ACC112 (cell line): Measurements from ENCODE around the gene ABLIM1.

Experiments
- H2AFZ ChIP-seq: fragments of 200-600 bp; sonication (generic); one replicate; pipeline ENCODE4 v1.6.0; 2017; ENCODE audit warnings: antibody characterized with exemption, low read length; ENCODE audit not compliant: unreplicated experiment
- H3K27ac ChIP-seq: fragments of 200-600 bp; sonication (generic); 2 replicates; pipeline ENCODE4 v1.5.1; 2014; ENCODE audit warnings: low read depth, mild to moderate bottlenecking, antibody characterized with exemption, low read length, moderate library complexity
- H3K27me3 ChIP-seq: fragments of 200-600 bp; sonication (generic); 2 replicates; pipeline ENCODE4 v1.6.1; 2014; ENCODE audit warnings: mild to moderate bottlenecking, antibody characterized with exemption, low read length, moderate library complexity, mixed read lengths; ENCODE audit not compliant: insufficient read depth
- H3K36me3 ChIP-seq: fragments of 200-600 bp; sonication (generic); 2 replicates; pipeline ENCODE4 v1.6.1; 2016; ENCODE audit warnings: mild to moderate bottlenecking, antibody characterized with exemption, low read length, moderate library complexity, mixed read lengths; ENCODE audit not compliant: insufficient read depth
- H3K4me1 ChIP-seq: fragments of 200-600 bp; sonication (generic); one replicate; pipeline ENCODE4 v1.6.1; 2016; ENCODE audit warnings: low read length, mixed read lengths; ENCODE audit not compliant: insufficient read depth, unreplicated experiment, control insufficient read depth
- H3K4me3 ChIP-seq: fragments of 200-600 bp; sonication (generic); 2 replicates; pipeline ENCODE4 v1.5.1; 2014; ENCODE audit warnings: mild to moderate bottlenecking, low read depth, low read length
- H3K79me2 ChIP-seq: fragments of 200-600 bp; sonication (generic); one replicate; pipeline ENCODE4 v1.6.0; 2016; ENCODE audit warnings: low read length; ENCODE audit not compliant: control insufficient read depth, unreplicated experiment, insufficient read depth

ABLIM1 gene

GRCh38 chr10:114545071-114545470 is 113.0 kb downstream of the ABLIM1 start:
- Histone ChIP-seq H3K27me3 (no peaks in the 10 kb centered on the region), H3K36me3 (no peaks in the 10 kb centered on the region), H3K79me2 (no peaks in the 10 kb centered on the region), H3K4me1 (peaks cover 4% of the 10 kb centered on the region), H3K27ac (no peak overlapping the region), H3K4me3 (no peak overlapping the region), H2AFZ (no peak overlapping the region)

DNA sequence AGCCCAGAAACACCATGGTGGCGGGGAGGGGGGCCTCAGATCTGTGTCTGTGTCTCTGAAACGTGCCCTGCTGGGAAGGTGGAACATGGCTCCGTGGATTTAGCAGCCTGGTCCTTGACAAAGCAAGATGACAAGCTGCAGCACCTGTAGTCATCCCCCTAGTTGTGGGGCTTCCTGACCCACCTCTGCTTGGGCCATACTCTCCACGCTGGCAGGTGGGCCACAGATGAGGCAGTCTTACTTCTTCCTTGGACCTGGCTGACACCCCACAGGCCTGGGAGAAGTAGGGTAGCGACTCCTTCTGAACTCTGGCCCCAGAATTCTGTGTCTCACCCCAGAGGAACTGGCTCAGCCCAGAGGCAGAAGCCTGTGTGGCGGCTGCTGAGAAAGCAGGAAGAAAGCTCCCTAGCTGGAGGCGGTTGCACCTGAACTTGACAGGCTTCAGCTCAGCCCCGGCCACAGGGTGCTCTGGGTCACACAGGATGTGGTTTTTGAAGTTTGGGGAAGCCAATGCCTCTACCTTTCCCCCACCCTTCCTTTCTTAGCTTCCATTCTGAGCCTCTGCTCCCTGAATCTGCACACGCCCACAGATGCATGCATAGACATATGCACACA is 113.9 kb downstream of the ABLIM1 start:
- no peaks in the 10 kb centered on the region for H3K36me3 ChIP-seq
- H3K79me2 ChIP-seq: no peaks in the 10 kb centered on the region
- H3K4me1 ChIP-seq: peaks cover 4% of the 10 kb centered on the region
- H3K27me3 ChIP-seq: no peaks in the 10 kb centered on the region
- H3K27ac ChIP-seq: no peak overlapping the region
- H2AFZ ChIP-seq: no peak overlapping the region
- H3K4me3 ChIP-seq: no peak overlapping the region

DNA sequence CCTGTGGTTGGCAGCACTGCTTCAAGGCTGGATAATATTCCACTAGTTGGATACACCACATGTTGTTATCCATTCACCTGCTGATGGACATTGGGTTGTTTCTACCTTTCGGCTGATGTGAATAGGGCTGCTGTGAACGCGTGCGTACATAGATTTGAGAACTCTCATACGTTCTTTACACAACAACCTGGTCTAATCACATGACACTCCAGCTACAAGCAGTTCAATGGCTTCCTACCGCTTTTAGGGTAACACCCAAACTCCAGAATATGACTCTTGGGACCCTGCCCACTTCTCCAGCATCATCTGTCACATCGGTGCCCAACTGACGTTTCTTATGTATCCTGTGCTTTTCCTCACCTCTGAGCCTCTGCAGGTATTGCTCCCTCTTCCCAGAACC is 114.6 kb downstream of the ABLIM1 start:
- Histone ChIP-seq H3K79me2 (no peaks in the 10 kb centered on the region), H3K4me3 (no peak overlapping the region), H3K36me3 (no peaks in the 10 kb centered on the region), H3K27me3 (no peaks in the 10 kb centered on the region), H2AFZ (no peak overlapping the region), H3K4me1 (peaks cover 4% of the 10 kb centered on the region), H3K27ac (no peak overlapping the region)

- no peaks in the 10 kb centered on the region for H3K79me2 ChIP-seq
- no peak overlapping the region for H2AFZ ChIP-seq
- H3K27me3 ChIP-seq: no peaks in the 10 kb centered on the region
- H3K4me3 ChIP-seq: no peak overlapping the region
- H3K27ac ChIP-seq: no peak overlapping the region
- peaks cover 4% of the 10 kb centered on the region for H3K4me1 ChIP-seq
- no peaks in the 10 kb centered on the region for H3K36me3 ChIP-seq
These were observed 115.7 kb downstream of the ABLIM1 start for GRCh38 chr10:114542373-114542772.

DNA sequence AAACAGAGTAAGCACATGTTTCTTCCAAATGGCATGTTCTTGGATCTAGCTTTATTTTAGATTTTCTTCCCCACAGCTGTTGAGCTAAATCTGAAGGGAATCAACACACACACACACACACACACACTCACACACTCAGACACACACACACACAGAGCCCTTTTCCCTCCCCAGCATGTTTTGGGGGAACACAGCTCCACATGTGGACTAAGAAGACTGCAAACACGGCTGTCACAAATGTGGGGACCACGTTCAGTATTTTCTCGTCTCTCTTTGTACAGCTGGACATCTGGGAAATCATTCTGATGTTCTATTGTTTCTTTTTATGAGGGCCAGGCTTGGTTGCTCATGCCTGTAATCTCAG is 116.3 kb downstream of the ABLIM1 start:
- Histone ChIP-seq H3K79me2 (no peaks in the 10 kb centered on the region), H3K4me1 (peaks cover 4% of the 10 kb centered on the region), H3K27ac (peak overlapping the region; percentile 45; the same call in 1 of the 2 replicates), H3K27me3 (no peaks in the 10 kb centered on the region), H2AFZ (no peak overlapping the region), H3K36me3 (no peaks in the 10 kb centered on the region), H3K4me3 (no peak overlapping the region)

- Histone ChIP-seq H3K4me3 (no peak overlapping the region), H3K36me3 (no peaks in the 10 kb centered on the region), H3K4me1 (peaks cover 4% of the 10 kb centered on the region), H3K27ac (peak overlapping the region; percentile 48; the same call in 1 of the 2 replicates), H3K27me3 (no peaks in the 10 kb centered on the region), H2AFZ (no peak overlapping the region), H3K79me2 (no peaks in the 10 kb centered on the region)
These were observed 116.8 kb downstream of the ABLIM1 start for GRCh38 chr10:114541081-114541796.

GRCh38 chr10:114540236-114540635 is 117.8 kb downstream of the ABLIM1 start:
- Histone ChIP-seq H3K4me3 (no peak overlapping the region), H3K27me3 (no peaks in the 10 kb centered on the region), H2AFZ (no peak overlapping the region), H3K79me2 (no peaks in the 10 kb centered on the region), H3K36me3 (no peaks in the 10 kb centered on the region), H3K4me1 (peaks cover 4% of the 10 kb centered on the region), H3K27ac (no peak overlapping the region)

- Histone ChIP-seq H3K27ac (no peak overlapping the region), H2AFZ (no peak overlapping the region), H3K4me1 (peaks cover 4% of the 10 kb centered on the region), H3K4me3 (no peak overlapping the region), H3K36me3 (no peaks in the 10 kb centered on the region), H3K79me2 (no peaks in the 10 kb centered on the region), H3K27me3 (no peaks in the 10 kb centered on the region)
These were observed 118.5 kb downstream of the ABLIM1 start for GRCh38 chr10:114539623-114540022.

GRCh38 chr10:114538181-114538906 is 119.7 kb downstream of the ABLIM1 start:
- Histone ChIP-seq H3K79me2 (no peaks in the 10 kb centered on the region), H3K27me3 (no peaks in the 10 kb centered on the region), H2AFZ (no peak overlapping the region), H3K36me3 (no peaks in the 10 kb centered on the region), H3K4me1 (peaks cover 4% of the 10 kb centered on the region), H3K27ac (no peak overlapping the region), H3K4me3 (no peak overlapping the region)

DNA sequence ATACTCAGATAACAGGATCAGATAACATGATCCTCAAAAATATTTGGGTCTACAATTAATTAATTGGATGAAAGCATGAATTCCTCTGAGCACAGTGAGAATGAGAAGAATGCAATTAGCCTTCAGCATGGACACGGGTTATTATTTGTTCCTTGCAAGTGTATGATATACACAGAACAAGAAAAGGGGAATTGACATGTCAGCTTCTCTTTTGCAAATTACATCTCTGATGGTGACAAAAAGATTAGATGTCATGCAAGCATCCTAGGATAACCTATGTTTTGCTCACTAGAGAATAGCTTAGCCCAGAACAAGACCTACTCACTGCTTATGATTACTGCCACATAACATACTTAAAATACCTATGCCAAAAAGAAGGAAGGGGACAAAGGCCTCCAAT is 120.3 kb downstream of the ABLIM1 start:
- peaks cover 4% of the 10 kb centered on the region for H3K4me1 ChIP-seq
- no peaks in the 10 kb centered on the region for H3K27me3 ChIP-seq
- no peaks in the 10 kb centered on the region for H3K36me3 ChIP-seq
- H2AFZ ChIP-seq: no peak overlapping the region
- H3K79me2 ChIP-seq: no peaks in the 10 kb centered on the region
- no peak overlapping the region for H3K27ac ChIP-seq
- no peak overlapping the region for H3K4me3 ChIP-seq

GRCh38 chr10:114534571-114534981 is 123.5 kb downstream of the ABLIM1 start:
- no peaks in the 10 kb centered on the region for H3K36me3 ChIP-seq
- H3K27ac ChIP-seq: no peak overlapping the region
- H3K4me1 ChIP-seq: no peaks in the 10 kb centered on the region
- no peaks in the 10 kb centered on the region for H3K79me2 ChIP-seq
- H2AFZ ChIP-seq: no peak overlapping the region
- no peak overlapping the region for H3K4me3 ChIP-seq
- H3K27me3 ChIP-seq: no peaks in the 10 kb centered on the region
